ENCODE data around the gene MT3. TPM values are rescaled to one million over a fixed set of nuclear protein-coding genes. Genes with fewer than 3 reads are reported as not detected.
A peak's percentile ranks its signal among the peaks of the same experiment; 100 is the strongest.

MT3 gene
- total and polyA plus RNA-seq, 2 of the 13 experiments (the other 11 are each of a cell fraction or from before 2014, with no cell fraction given), result not detected

- TF ChIP-seq KLF11 (CRISPR knock-in tag; IDR thresholded peaks at IDR 0.05), result no peak
- no peak for TF ChIP-seq RFX3 (CRISPR knock-in tag; IDR thresholded peaks at IDR 0.05)
- no peak for TF ChIP-seq NCOR1 (IDR thresholded peaks at IDR 0.05; ENCODE audit: borderline replicate concordance, low read length)
- TF ChIP-seq ZNF580 (CRISPR knock-in tag; IDR thresholded peaks at IDR 0.05; ENCODE audit: borderline replicate concordance, low read depth), result no peak
- no peak for TF ChIP-seq HNF4G (IDR thresholded peaks at IDR 0.05; ENCODE audit: borderline replicate concordance, low read depth, low read length)
- no peak for TF ChIP-seq HNF4G (CRISPR knock-in tag; IDR thresholded peaks at IDR 0.05; ENCODE audit: borderline replicate concordance, low read depth)
- no peak for TF ChIP-seq SMYD3 (CRISPR knock-in tag; IDR thresholded peaks at IDR 0.05)
- TF ChIP-seq TFDP1 (CRISPR knock-in tag; IDR thresholded peaks at IDR 0.05; ENCODE audit: borderline replicate concordance), result peak; percentile 20; the same call in 1 of the 2 replicates
- TF ChIP-seq ATF7 (IDR thresholded peaks at IDR 0.05), result no peak
- peak; percentile 11; the same call in 1 of the 2 replicates for TF ChIP-seq ATF7 (CRISPR knock-in tag; IDR thresholded peaks at IDR 0.05)
- TF ChIP-seq SYNCRIP (IDR thresholded peaks at IDR 0.05; ENCODE audit: insufficient read depth, low read depth, low read length), result no peak
- no peak for TF ChIP-seq SNAPC2 (CRISPR knock-in tag; IDR thresholded peaks at IDR 0.05)
- TF ChIP-seq SNRNP70 (IDR thresholded peaks at IDR 0.05; ENCODE audit: low read depth, low read length), result no peak
- no peak for TF ChIP-seq SMARCC2 (IDR thresholded peaks at IDR 0.05)
- TF ChIP-seq SMAD1 (CRISPR knock-in tag; IDR thresholded peaks at IDR 0.05; ENCODE audit: borderline replicate concordance, low read depth), result no peak
- TF ChIP-seq ZBTB21 (CRISPR knock-in tag; IDR thresholded peaks at IDR 0.05), result no peak
- TF ChIP-seq ZNF124 (CRISPR knock-in tag; IDR thresholded peaks at IDR 0.05), result no peak
- TF ChIP-seq ZBTB39 (CRISPR knock-in tag; IDR thresholded peaks at IDR 0.05), result no peak
- no peak for TF ChIP-seq TMF1 (CRISPR knock-in tag; IDR thresholded peaks at IDR 0.05; ENCODE audit: low read depth)
- no peak for TF ChIP-seq JUND (CRISPR knock-in tag; IDR thresholded peaks at IDR 0.05)
- no peak for TF ChIP-seq CSRNP2 (CRISPR knock-in tag; conservative IDR thresholded peaks at IDR 0.05; ENCODE audit: low read depth)
These were observed 48.8 kb downstream of the MT3 start, which contains the start of gene MT1A (continued) for GRCh38 chr16:56637814-56638750.

All from HepG2 (cell line).